Osteoblast (primary cell): ENCODE data around the gene IGF2. TPM values are rescaled to one million over a fixed set of nuclear protein-coding genes. Genes with fewer than 3 reads are reported as not detected.

Experiments used
- DNase-seq: peaks from one replicate; pipeline ENCODE4 v3.0.0; 2011; ENCODE audit warnings: low spot score, mixed read lengths; ENCODE audit not compliant: insufficient read length; ENCODE audit errors: missing footprints
- H2AFZ ChIP-seq: 2 replicates; pipeline ENCODE4 v1.6.0; 2011; ENCODE audit warnings: mild to moderate bottlenecking, low read length
- H3K27ac ChIP-seq: 2 replicates; pipeline ENCODE4 v1.5.1; 2011; ENCODE audit warnings: mild to moderate bottlenecking, low read depth, low read length, moderate library complexity
- H3K27me3 ChIP-seq: 2 replicates; pipeline ENCODE4 v1.6.0; 2012; ENCODE audit warnings: mild to moderate bottlenecking, control low read depth, inconsistent platforms, low read length, moderate library complexity; ENCODE audit not compliant: insufficient read depth
- H3K36me3 ChIP-seq: 2 replicates; pipeline ENCODE4 v1.5.1; 2011; ENCODE audit warnings: mild to moderate bottlenecking, low read length, control low read depth, moderate library complexity; ENCODE audit not compliant: insufficient read depth
- H3K4me1 ChIP-seq: 2 replicates; pipeline ENCODE4 v1.5.1; 2011; ENCODE audit warnings: mild to moderate bottlenecking, low read length, control low read depth, moderate library complexity; ENCODE audit not compliant: insufficient read depth
- H3K4me2 ChIP-seq: 2 replicates; pipeline ENCODE4 v1.6.0; 2011; ENCODE audit warnings: mild to moderate bottlenecking, low read length; ENCODE audit not compliant: insufficient read depth
- H3K4me3 ChIP-seq: fragments of 200-600 bp; sonication (generic); 3 replicates; pipeline ENCODE4 v1.5.1; 2012; ENCODE audit warnings: mild to moderate bottlenecking, low read length, inconsistent platforms; ENCODE audit not compliant: insufficient read depth
- H3K79me2 ChIP-seq: 2 replicates; pipeline ENCODE4 v1.6.0; 2012; ENCODE audit warnings: mild to moderate bottlenecking, low read length, control low read depth, inconsistent platforms; ENCODE audit not compliant: insufficient read depth
- H3K9me3 ChIP-seq: 2 replicates; pipeline ENCODE4 v1.5.1; 2011; ENCODE audit warnings: low read depth, low read length, control low read depth
- H4K20me1 ChIP-seq: 2 replicates; pipeline ENCODE4 v1.6.0; 2012; ENCODE audit warnings: mild to moderate bottlenecking, low read length, control low read depth; ENCODE audit not compliant: insufficient read depth
- total RNA-seq: library from RNA; depleted of rRNA; stranded (reverse); fragments of >200 nt; gene quantifications from 2 replicates; pipeline ENCODE4 v1.2.3, GENCODE V29; 2012
- TF ChIP-seq, protein P1 (sequence below): IDR thresholded peaks from 2 replicates; pipeline ENCODE4 v1.5.1; 2011; ENCODE audit warnings: mild to moderate bottlenecking, low read depth, low read length, moderate library complexity; ENCODE audit errors: extremely low read depth

IGF2 gene
- total RNA-seq, 1 donor: 68.8 TPM

DNA sequence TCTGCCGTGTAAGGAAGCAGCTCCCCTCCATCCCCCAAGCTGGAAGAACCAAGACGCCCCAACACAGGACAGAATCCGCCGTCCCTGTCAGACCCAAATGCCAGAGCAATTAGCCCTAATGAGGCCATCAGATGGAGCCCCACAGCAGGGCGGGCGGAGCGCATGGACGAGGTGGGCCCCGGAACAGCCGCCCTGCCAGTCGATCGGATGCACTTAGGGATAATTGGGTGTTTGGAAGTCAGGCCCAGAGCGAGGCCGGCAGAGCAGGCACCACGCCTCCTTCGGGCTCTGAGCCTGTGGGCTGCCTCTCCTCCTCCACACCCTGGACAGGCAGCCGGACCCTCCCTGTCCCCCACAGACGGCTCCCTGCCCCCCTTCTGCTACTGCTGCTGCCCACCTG lies 37.9 kb upstream of the IGF2 start:
- H3K4me2 ChIP-seq: no peak overlapping the region
- no peak overlapping the region for H3K4me3 ChIP-seq
- no peaks in the 10 kb centered on the region for H3K36me3 ChIP-seq
- H3K4me1 ChIP-seq: peaks cover 15% of the 10 kb centered on the region
- no peaks in the 10 kb centered on the region for H3K27me3 ChIP-seq
- no peak for DNase-seq
- no peaks in the 10 kb centered on the region for H3K9me3 ChIP-seq
- TF ChIP-seq, protein P1, sequence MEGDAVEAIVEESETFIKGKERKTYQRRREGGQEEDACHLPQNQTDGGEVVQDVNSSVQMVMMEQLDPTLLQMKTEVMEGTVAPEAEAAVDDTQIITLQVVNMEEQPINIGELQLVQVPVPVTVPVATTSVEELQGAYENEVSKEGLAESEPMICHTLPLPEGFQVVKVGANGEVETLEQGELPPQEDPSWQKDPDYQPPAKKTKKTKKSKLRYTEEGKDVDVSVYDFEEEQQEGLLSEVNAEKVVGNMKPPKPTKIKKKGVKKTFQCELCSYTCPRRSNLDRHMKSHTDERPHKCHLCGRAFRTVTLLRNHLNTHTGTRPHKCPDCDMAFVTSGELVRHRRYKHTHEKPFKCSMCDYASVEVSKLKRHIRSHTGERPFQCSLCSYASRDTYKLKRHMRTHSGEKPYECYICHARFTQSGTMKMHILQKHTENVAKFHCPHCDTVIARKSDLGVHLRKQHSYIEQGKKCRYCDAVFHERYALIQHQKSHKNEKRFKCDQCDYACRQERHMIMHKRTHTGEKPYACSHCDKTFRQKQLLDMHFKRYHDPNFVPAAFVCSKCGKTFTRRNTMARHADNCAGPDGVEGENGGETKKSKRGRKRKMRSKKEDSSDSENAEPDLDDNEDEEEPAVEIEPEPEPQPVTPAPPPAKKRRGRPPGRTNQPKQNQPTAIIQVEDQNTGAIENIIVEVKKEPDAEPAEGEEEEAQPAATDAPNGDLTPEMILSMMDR: no peak
- no peaks in the 10 kb centered on the region for H3K79me2 ChIP-seq
- H4K20me1 ChIP-seq: no peaks in the 10 kb centered on the region
- H3K27ac ChIP-seq: no peak overlapping the region
- H2AFZ ChIP-seq: no peak overlapping the region

DNA sequence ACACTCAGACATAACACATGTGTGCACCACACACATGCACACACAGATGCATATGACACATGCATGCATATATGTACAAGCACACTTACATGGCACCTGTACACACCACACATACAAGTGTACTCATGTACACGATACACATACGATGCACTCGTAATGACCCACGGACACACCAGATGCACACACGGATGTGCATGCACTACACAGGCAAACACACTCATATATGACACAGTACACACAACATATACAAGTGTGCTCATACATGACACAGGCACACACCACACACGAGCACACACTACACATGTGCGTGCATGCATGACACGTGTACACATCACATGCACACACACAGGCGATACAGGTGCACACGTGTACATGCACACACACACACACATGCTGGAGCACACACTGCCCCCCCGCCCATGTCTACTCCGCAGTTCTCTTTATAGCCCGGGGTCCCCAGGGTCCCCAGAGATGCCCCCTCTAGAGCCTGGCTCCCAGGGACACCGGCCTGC lies 37.3 kb upstream of the IGF2 start:
- Histone ChIP-seq H3K27me3 (no peaks in the 10 kb centered on the region), H3K4me3 (no peak overlapping the region), H3K79me2 (no peaks in the 10 kb centered on the region), H3K27ac (no peak overlapping the region), H3K4me1 (peaks cover 15% of the 10 kb centered on the region), H3K9me3 (no peaks in the 10 kb centered on the region), H3K4me2 (no peak overlapping the region), H3K36me3 (no peaks in the 10 kb centered on the region), H4K20me1 (no peaks in the 10 kb centered on the region), H2AFZ (no peak overlapping the region)
- TF ChIP-seq, protein P1: no peak
- DNase-seq: no peak

DNA sequence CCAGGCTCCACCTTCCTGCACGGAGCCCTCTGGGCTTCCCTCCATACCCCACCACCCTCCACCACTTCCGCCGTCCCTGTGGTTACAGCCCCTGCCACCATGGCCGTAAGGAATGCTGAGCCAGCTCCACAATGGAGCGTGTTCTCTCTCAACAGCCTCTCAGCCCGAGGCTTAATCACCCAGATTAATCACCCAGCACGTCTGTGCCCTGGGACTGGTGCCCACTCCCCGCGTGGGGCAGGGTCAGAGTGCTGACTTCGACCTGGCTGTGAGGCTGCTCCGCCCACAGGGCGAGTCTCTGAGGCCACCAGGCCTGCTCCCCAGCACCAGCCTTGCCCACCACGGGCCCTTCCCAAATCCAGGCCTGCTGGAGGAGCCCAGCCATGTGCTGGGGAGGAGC lies 36.5 kb upstream of the IGF2 start:
- H3K36me3 ChIP-seq: no peaks in the 10 kb centered on the region
- no peak overlapping the region for H3K4me2 ChIP-seq
- peak; percentile 100 for DNase-seq
- no peaks in the 10 kb centered on the region for H3K79me2 ChIP-seq
- H4K20me1 ChIP-seq: no peaks in the 10 kb centered on the region
- no peaks in the 10 kb centered on the region for H3K27me3 ChIP-seq
- TF ChIP-seq, protein P1: no peak
- H3K4me1 ChIP-seq: peaks cover 15% of the 10 kb centered on the region
- H3K4me3 ChIP-seq: no peak overlapping the region
- no peak overlapping the region for H3K27ac ChIP-seq
- no peak overlapping the region for H2AFZ ChIP-seq
- H3K9me3 ChIP-seq: no peaks in the 10 kb centered on the region

DNA sequence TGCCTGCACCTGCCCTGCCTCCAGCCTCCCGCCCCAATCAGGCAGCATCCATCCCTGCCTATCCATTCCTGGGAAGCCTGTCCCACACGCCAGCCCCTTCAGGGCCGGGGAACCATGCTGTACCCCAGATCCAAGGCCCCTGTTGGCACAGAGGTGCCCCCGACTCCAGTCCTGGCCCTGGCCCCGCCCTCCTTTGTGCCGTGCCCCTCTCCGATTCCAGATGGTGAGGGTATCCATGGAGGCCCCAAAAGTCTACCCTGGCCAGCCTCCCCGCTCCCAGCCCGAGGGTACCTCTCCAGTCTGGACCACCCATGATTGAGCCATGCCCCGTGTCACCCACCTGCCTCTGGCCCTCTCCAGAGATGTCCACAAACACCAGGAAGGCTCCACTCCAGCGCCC lies 35.2 kb upstream of the IGF2 start:
- H3K4me3 ChIP-seq: no peak overlapping the region
- DNase-seq: no peak
- no peak overlapping the region for H2AFZ ChIP-seq
- TF ChIP-seq, protein P1: no peak
- no peaks in the 10 kb centered on the region for H3K9me3 ChIP-seq
- no peaks in the 10 kb centered on the region for H3K36me3 ChIP-seq
- no peaks in the 10 kb centered on the region for H4K20me1 ChIP-seq
- H3K4me2 ChIP-seq: no peak overlapping the region
- peaks cover 15% of the 10 kb centered on the region for H3K4me1 ChIP-seq
- H3K79me2 ChIP-seq: no peaks in the 10 kb centered on the region
- no peaks in the 10 kb centered on the region for H3K27me3 ChIP-seq
- H3K27ac ChIP-seq: no peak overlapping the region
